ENCODE results near the gene DUSP1. TPM values are rescaled to one million over a fixed set of nuclear protein-coding genes. Genes with fewer than 3 reads are reported as not detected.

DUSP1 gene
- total and polyA plus RNA-seq, 9 of the 15 experiments (the other 6 are each of a cell fraction or from before 2014, with no cell fraction given) = 2.1 to 14.2 (median 8.5) TPM

- FAIRE-seq = no peak
- ATAC-seq = no peak
- no peak for TF ChIP-seq ZNF140 (CRISPR knock-in tag; IDR thresholded peaks at IDR 0.05)
- TF ChIP-seq TBP (optimal IDR thresholded peaks at IDR 0.05; ENCODE audit: low read depth, low read length) = no peak
- TF ChIP-seq TSHZ1 (CRISPR knock-in tag; IDR thresholded peaks at IDR 0.05) = no peak
- no peak for TF ChIP-seq MAFK (IDR thresholded peaks at IDR 0.05; ENCODE audit: low read length)
- no peak for TF ChIP-seq NFIX (CRISPR knock-in tag; IDR thresholded peaks at IDR 0.05; ENCODE audit: low read depth)
- TF ChIP-seq, protein P1, sequence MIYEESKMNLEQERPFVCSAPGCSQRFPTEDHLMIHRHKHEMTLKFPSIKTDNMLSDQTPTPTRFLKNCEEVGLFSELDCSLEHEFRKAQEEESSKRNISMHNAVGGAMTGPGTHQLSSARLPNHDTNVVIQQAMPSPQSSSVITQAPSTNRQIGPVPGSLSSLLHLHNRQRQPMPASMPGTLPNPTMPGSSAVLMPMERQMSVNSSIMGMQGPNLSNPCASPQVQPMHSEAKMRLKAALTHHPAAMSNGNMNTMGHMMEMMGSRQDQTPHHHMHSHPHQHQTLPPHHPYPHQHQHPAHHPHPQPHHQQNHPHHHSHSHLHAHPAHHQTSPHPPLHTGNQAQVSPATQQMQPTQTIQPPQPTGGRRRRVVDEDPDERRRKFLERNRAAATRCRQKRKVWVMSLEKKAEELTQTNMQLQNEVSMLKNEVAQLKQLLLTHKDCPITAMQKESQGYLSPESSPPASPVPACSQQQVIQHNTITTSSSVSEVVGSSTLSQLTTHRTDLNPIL (CRISPR knock-in tag; IDR thresholded peaks at IDR 0.05) = no peak
- no peak for TF ChIP-seq ZNF347 (CRISPR knock-in tag; IDR thresholded peaks at IDR 0.05; ENCODE audit: low read depth)
- TF ChIP-seq, protein P2, sequence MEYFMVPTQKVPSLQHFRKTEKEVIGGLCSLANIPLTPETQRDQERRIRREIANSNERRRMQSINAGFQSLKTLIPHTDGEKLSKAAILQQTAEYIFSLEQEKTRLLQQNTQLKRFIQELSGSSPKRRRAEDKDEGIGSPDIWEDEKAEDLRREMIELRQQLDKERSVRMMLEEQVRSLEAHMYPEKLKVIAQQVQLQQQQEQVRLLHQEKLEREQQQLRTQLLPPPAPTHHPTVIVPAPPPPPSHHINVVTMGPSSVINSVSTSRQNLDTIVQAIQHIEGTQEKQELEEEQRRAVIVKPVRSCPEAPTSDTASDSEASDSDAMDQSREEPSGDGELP (CRISPR knock-in tag; IDR thresholded peaks at IDR 0.05; ENCODE audit: borderline replicate concordance) = no peak
- no peak for TF ChIP-seq CREBBP (IDR thresholded peaks at IDR 0.05; ENCODE audit: low read depth, low read length)
- no peak for TF ChIP-seq TEAD2 (tag; IDR thresholded peaks at IDR 0.05)
- no peak for TF ChIP-seq ZNF174 (CRISPR knock-in tag; IDR thresholded peaks at IDR 0.05)
- TF ChIP-seq NCOA2 (IDR thresholded peaks at IDR 0.05; ENCODE audit: partially characterized antibody in 2 of 2) = no peak
- TF ChIP-seq CBX8 (IDR thresholded peaks at IDR 0.05; ENCODE audit: borderline replicate concordance, extremely low read depth, low read depth, low read length, poor library complexity, severe bottlenecking) = no peak
Measured at GRCh38 chr5:172729588-172729987, 41.4 kb downstream of the DUSP1 start.

More at GRCh38 chr5:172729588-172729987, 41.4 kb downstream of the DUSP1 start:
- 36% methylated on average over 13 of the region's 13 CpGs for WGBS (ENCODE audit: insufficient coverage, low coverage, missing lambda C conversion rate)
- no peaks in the 10 kb centered on the region for H3K36me3 ChIP-seq (ENCODE audit: control insufficient read depth, insufficient read depth, low read length)
- ChIA-PET POLR2A (interaction anchor here (0.7 kb wide), 1 partner anchor 243 kb away, joined by 3 read pairs; no protein-coding TSS in a partner anchor), CTCF (ENCODE audit: low intra/inter-chr PET ratio) (interaction anchor here (0.8 kb wide), 1 partner anchor 36 kb away, joined by 5 read pairs; no protein-coding TSS in a partner anchor)
- no peaks in the 10 kb centered on the region for H3K9me3 ChIP-seq (replicated peaks; ENCODE audit: control insufficient read depth, insufficient read depth, low read depth, low read length)
- H3K9me1 ChIP-seq (ENCODE audit: control insufficient read depth, insufficient read depth, low read length) = no peaks in the 10 kb centered on the region
- H3K79me2 ChIP-seq (ENCODE audit: control insufficient read depth, insufficient read depth, low read length) = no peaks in the 10 kb centered on the region
- no peak overlapping the region for H2AFZ ChIP-seq (ENCODE audit: low read depth, low read length)
- peaks cover 13 to 36% of the 10 kb centered on the region in 2 experiments; a peak in 4 of 5 replicates for H3K27me3 ChIP-seq (ENCODE audit: control insufficient read depth in 2 of 2, insufficient read depth in 2 of 2, low read length in 2 of 2)
- no peak overlapping the region for H3K9ac ChIP-seq (ENCODE audit: insufficient read depth in 1 of 2, low read depth in 2 of 2, low read length in 2 of 2)
- H4K20me1 ChIP-seq (replicated peaks; ENCODE audit: control insufficient read depth, insufficient read depth, low read length) = 0 out of 2 replicates have a peak, but pooled peaks cover 2% of the 10 kb centered on the region
- intact Hi-C loops (cut with micrococcal nuclease) = no loop called here
- peaks cover 0 to 12% of the 10 kb centered on the region in 2 experiments; a peak in 2 of 5 replicates for H3K4me1 ChIP-seq (replicated peaks in 1 of 2; ENCODE audit: control insufficient read depth in 2 of 2, insufficient read depth in 2 of 2, low read length in 2 of 2)
- BruUV-seq (replicated peaks) = no TSS peak
- no peak overlapping the region for H3K4me3 ChIP-seq
- no peak overlapping the region for H3K4me2 ChIP-seq (ENCODE audit: insufficient read depth, low read length)
- no peak overlapping the region for H3K27ac ChIP-seq (ENCODE audit: extremely low read depth, low read depth, low read length)
- in situ Hi-C loops (cut with MboI) = no loop called here
- DNase-seq (ENCODE audit: extremely low read depth in 1 of 4, low spot score in 3 of 4) = no peak
